Hematopoietic multipotent progenitor cell treated with erythropoietin and hydrocortisone succinate and interleukin-3 and kit ligand, for 6 days (in vitro differentiated cells): ENCODE data around the gene SFT2D3.

Source experiments
- DNase-seq: peaks from one replicate; pipeline ENCODE4 v3.0.0-alpha.2; 2015

SFT2D3 gene

GRCh38 chr2:127701193-127701650, at the start of gene SFT2D3:
SFT2D3 (plus strand) TSS chr2:127701497; CDS start chr2:127701529, 32 bp downstream.
- peak; percentile 96 for DNase-seq

- DNase-seq, result no peak
Observed at GRCh38 chr2:127651971-127652550, 49.2 kb upstream of the SFT2D3 start.

- DNase-seq, result no peak
Observed at GRCh38 chr2:127652786-127653357, 48.4 kb upstream of the SFT2D3 start.

- DNase-seq, result no peak
Observed at GRCh38 chr2:127653421-127654083, 47.7 kb upstream of the SFT2D3 start.

GRCh38 chr2:127654084-127654837, 47.0 kb upstream of the SFT2D3 start:
- no peak for DNase-seq

GRCh38 chr2:127654838-127655175, 46.5 kb upstream of the SFT2D3 start:
- no peak for DNase-seq

GRCh38 chr2:127655209-127656073, 45.9 kb upstream of the SFT2D3 start:
- DNase-seq, result no peak

GRCh38 chr2:127656569-127657231, 44.6 kb upstream of the SFT2D3 start:
- no peak for DNase-seq

GRCh38 chr2:127657232-127657595, 44.1 kb upstream of the SFT2D3 start:
- no peak for DNase-seq

- DNase-seq, result no peak
Observed at GRCh38 chr2:127658146-127658545, 43.2 kb upstream of the SFT2D3 start.

GRCh38 chr2:127658641-127659407, 42.5 kb upstream of the SFT2D3 start:
- DNase-seq, result no peak

GRCh38 chr2:127659408-127660290, 41.6 kb upstream of the SFT2D3 start:
- DNase-seq, result no peak

GRCh38 chr2:127660291-127660578, 41.1 kb upstream of the SFT2D3 start:
- DNase-seq, result no peak

- no peak for DNase-seq
Observed at GRCh38 chr2:127661072-127661649, 40.1 kb upstream of the SFT2D3 start.

- DNase-seq, result no peak
Observed at GRCh38 chr2:127661949-127662510, 39.3 kb upstream of the SFT2D3 start.

GRCh38 chr2:127662937-127663565, 38.2 kb upstream of the SFT2D3 start:
- no peak for DNase-seq

- DNase-seq, result no peak
Observed at GRCh38 chr2:127663566-127664064, 37.7 kb upstream of the SFT2D3 start.

- no peak for DNase-seq
Observed at GRCh38 chr2:127664065-127664894, 37.0 kb upstream of the SFT2D3 start.
